ENCODE results near the gene AP1M1.

GRCh38 chr19:16262618-16263017 lies 64.9 kb downstream of the AP1M1 start:
- TF ChIP-seq CTCF (IDR thresholded peaks at IDR 0.05), result no peak
- no peak for TF ChIP-seq POLR2A (IDR thresholded peaks at IDR 0.05)

Measured in uterus (tissue), 2 donors.